ENCODE data around the gene SSX1. TPM values are rescaled to one million over a fixed set of nuclear protein-coding genes. Genes with fewer than 3 reads are reported as not detected.
"Not testable (repeated sequence)": the region's sequence is repeated elsewhere in the genome, so short reads cannot be mapped to it uniquely, and the experiment has no call there.

The SSX1 gene
- total and polyA plus RNA-seq, 2 donors (not counting 1 experiment from before 2014, with no cell fraction given): not detected

DNA sequence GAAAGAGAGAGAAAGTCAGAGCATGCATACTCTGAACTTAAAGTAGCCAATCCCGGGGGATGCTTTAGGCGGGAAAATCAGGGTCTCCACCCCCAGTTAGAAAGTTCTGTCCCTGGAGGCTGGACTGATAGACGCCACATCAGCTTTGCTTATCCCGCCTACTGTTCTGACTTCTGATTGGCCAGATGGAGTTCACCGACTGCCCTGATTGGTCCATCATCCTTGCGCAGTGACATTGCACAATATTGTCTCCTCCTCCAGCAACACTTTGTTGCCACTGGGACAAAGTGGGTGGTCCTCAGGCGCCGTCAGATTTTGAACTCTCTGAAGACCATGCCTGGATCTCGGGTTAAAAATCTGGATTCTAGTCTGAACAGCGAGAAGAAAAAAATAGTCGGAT is 51.0 kb downstream of the SSX1 start:
- peaks cover 7% of the 10 kb centered on the region for H3K27me3 Mint-ChIP-seq
- no peak for ATAC-seq (ENCODE audit: low read depth)
- no peak overlapping the region for H3K4me3 Mint-ChIP-seq
- no peak overlapping the region for H3K27ac ChIP-seq (ENCODE audit: low read length in 2 of 2)
- ChIA-PET CTCF (no interaction called here), POLR2A (no interaction called here)
- H3K27ac Mint-ChIP-seq: no peak overlapping the region
- TF ChIP-seq, protein P1, sequence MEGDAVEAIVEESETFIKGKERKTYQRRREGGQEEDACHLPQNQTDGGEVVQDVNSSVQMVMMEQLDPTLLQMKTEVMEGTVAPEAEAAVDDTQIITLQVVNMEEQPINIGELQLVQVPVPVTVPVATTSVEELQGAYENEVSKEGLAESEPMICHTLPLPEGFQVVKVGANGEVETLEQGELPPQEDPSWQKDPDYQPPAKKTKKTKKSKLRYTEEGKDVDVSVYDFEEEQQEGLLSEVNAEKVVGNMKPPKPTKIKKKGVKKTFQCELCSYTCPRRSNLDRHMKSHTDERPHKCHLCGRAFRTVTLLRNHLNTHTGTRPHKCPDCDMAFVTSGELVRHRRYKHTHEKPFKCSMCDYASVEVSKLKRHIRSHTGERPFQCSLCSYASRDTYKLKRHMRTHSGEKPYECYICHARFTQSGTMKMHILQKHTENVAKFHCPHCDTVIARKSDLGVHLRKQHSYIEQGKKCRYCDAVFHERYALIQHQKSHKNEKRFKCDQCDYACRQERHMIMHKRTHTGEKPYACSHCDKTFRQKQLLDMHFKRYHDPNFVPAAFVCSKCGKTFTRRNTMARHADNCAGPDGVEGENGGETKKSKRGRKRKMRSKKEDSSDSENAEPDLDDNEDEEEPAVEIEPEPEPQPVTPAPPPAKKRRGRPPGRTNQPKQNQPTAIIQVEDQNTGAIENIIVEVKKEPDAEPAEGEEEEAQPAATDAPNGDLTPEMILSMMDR (IDR thresholded peaks at IDR 0.05): no peak
- TF ChIP-seq EZH2 (IDR thresholded peaks at IDR 0.05; ENCODE audit: borderline replicate concordance, insufficient read depth, low read depth, low read length, poor library complexity, severe bottlenecking): no peak
- WGBS (ENCODE audit: insufficient coverage): 88% methylated on average over 6 of the region's 11 CpGs
- no peak for DNase-seq
- no peaks in the 10 kb centered on the region for H3K36me3 ChIP-seq (replicated peaks in 1 of 2; ENCODE audit: control extremely low read depth in 1 of 2, control insufficient read depth in 1 of 2, extremely low read depth in 1 of 2, insufficient read depth in 2 of 2, low read length in 1 of 2)
- no peaks in the 10 kb centered on the region for H3K9me3 ChIP-seq (ENCODE audit: control extremely low read depth in 1 of 3, control insufficient read depth in 2 of 3, insufficient read depth in 1 of 3, low read length in 2 of 3)
- H3K9me3 Mint-ChIP-seq (ENCODE audit: insufficient read depth): no peaks in the 10 kb centered on the region
- no peaks in the 10 kb centered on the region for H3K27me3 ChIP-seq (replicated peaks in 1 of 4; ENCODE audit: control extremely low read depth in 1 of 4, control insufficient read depth in 3 of 4, insufficient read depth in 4 of 4, low read length in 3 of 4)
- H4K20me1 ChIP-seq (ENCODE audit: control insufficient read depth, insufficient read depth, low read length, poor library complexity, severe bottlenecking): no peaks in the 10 kb centered on the region
- no peaks in the 10 kb centered on the region for H3K4me1 Mint-ChIP-seq
- H2AFZ ChIP-seq (ENCODE audit: insufficient read depth, low read depth, low read length, poor library complexity, severe bottlenecking): no peak overlapping the region
- H3K9ac ChIP-seq (ENCODE audit: low read length): no peak overlapping the region
- no peaks in the 10 kb centered on the region for H3K4me1 ChIP-seq (ENCODE audit: control insufficient read depth in 2 of 2, insufficient read depth in 2 of 2, low read length in 2 of 2)
- intact Hi-C loops (cut with micrococcal nuclease): no loop called here
- H3K4me3 ChIP-seq (ENCODE audit: control extremely low read depth in 1 of 5, extremely low read depth in 1 of 5, insufficient read depth in 1 of 5, low read depth in 2 of 5, low read length in 4 of 5): no peak overlapping the region
- H3K79me2 ChIP-seq (ENCODE audit: control insufficient read depth, insufficient read depth, low read length): no peaks in the 10 kb centered on the region
- no peak overlapping the region for H3K4me2 ChIP-seq (replicated peaks; ENCODE audit: low read depth, low read length, poor library complexity, severe bottlenecking)

DNA sequence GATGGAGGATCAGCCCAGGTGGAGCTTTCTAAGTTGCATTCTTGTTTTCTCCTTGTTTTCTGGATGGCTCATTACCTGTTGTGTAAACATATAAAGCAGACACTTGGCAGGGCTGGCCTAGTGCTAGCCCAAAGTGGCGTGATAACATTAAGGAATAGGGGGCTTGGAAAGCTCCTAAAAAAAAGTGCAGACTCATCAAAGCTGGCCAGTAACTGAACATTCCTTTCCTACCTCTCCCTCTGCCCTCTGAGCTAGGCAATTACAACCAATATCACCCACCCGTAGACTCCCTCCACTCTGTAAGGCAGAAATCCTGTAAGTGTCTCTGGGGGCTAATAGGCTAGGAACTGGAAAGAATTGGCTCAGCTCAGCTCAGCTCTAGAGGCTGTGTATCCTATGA is 58.8 kb downstream of the SSX1 start:
- H3K79me2 ChIP-seq (ENCODE audit: control insufficient read depth, insufficient read depth, low read length); ATAC-seq (ENCODE audit: low read depth); H3K27me3 Mint-ChIP-seq; H3K4me1 Mint-ChIP-seq; H3K36me3 ChIP-seq (replicated peaks in 1 of 2; ENCODE audit: control extremely low read depth in 1 of 2, control insufficient read depth in 1 of 2, extremely low read depth in 1 of 2, insufficient read depth in 2 of 2, low read length in 1 of 2); H3K27ac ChIP-seq (ENCODE audit: low read length in 2 of 2); H3K4me3 Mint-ChIP-seq; H3K9ac ChIP-seq (ENCODE audit: low read length); H3K4me1 ChIP-seq (ENCODE audit: control insufficient read depth in 2 of 2, insufficient read depth in 2 of 2, low read length in 2 of 2); H3K27ac Mint-ChIP-seq; H3K4me2 ChIP-seq (replicated peaks; ENCODE audit: low read depth, low read length, poor library complexity, severe bottlenecking); DNase-seq; H3K4me3 ChIP-seq (ENCODE audit: control extremely low read depth in 1 of 5, extremely low read depth in 1 of 5, insufficient read depth in 1 of 5, low read depth in 2 of 5, low read length in 4 of 5); CTCF ChIA-PET; H2AFZ ChIP-seq (ENCODE audit: insufficient read depth, low read depth, low read length, poor library complexity, severe bottlenecking); H4K20me1 ChIP-seq (ENCODE audit: control insufficient read depth, insufficient read depth, low read length, poor library complexity, severe bottlenecking); POLR2A ChIA-PET; H3K9me3 Mint-ChIP-seq (ENCODE audit: insufficient read depth); intact Hi-C loops (cut with micrococcal nuclease); H3K9me3 ChIP-seq (ENCODE audit: control extremely low read depth in 1 of 3, control insufficient read depth in 2 of 3, insufficient read depth in 1 of 3, low read length in 2 of 3); H3K27me3 ChIP-seq (replicated peaks in 1 of 4; ENCODE audit: control extremely low read depth in 1 of 4, control insufficient read depth in 3 of 4, insufficient read depth in 4 of 4, low read length in 3 of 4): not testable (repeated sequence)
- WGBS (ENCODE audit: insufficient coverage): no CpG with 5 or more reads among the region's 2 CpGs

Small RNA genes lying within 50 kb of the gene (small RNA-seq; reads per million reads assigned to genes)
- gene AC245047.3 (ENCODE audit: insufficient read length, low read depth, low replicate concordance): not detected
- not detected for gene AC245047.4 (ENCODE audit: insufficient read length, low read depth, low replicate concordance)
- not detected for gene RNA5SP503 (ENCODE audit: insufficient read length, low read depth, low replicate concordance)

Other genes with a start within 250 kb of the SSX1 start
- not detected in 2 replicates for gene SPACA5, start 248.4 kb upstream of the SSX1 start, total RNA-seq
- not detected in 2 replicates for gene SPACA5, start 248.4 kb upstream of the SSX1 start, polyA plus RNA-seq
- gene ZNF630, start 183.8 kb upstream of the SSX1 start, total RNA-seq: not detected in 2 replicates
- gene ZNF630, start 183.8 kb upstream of the SSX1 start, polyA plus RNA-seq: 2.7 and 2.8 TPM in 2 replicates
- gene SPACA5B, start 124.8 kb upstream of the SSX1 start, total RNA-seq: not detected in 2 replicates
- not detected in 2 replicates for gene SPACA5B, start 124.8 kb upstream of the SSX1 start, polyA plus RNA-seq
- not detected in 2 replicates for gene SSX5, start 58.6 kb upstream of the SSX1 start, total RNA-seq
- gene SSX5, start 58.6 kb upstream of the SSX1 start, polyA plus RNA-seq: not detected in 2 replicates
- not detected in 2 replicates for gene SSX3, start 101.3 kb downstream of the SSX1 start, total RNA-seq
- gene SSX3, start 101.3 kb downstream of the SSX1 start, polyA plus RNA-seq: not detected in 2 replicates
- gene SSX4, start 128.1 kb downstream of the SSX1 start, total RNA-seq: not detected in 2 replicates
- not detected in 2 replicates for gene SSX4, start 128.1 kb downstream of the SSX1 start, polyA plus RNA-seq
- not detected in 2 replicates for gene SSX4B, start 156.6 kb downstream of the SSX1 start, total RNA-seq
- gene SSX4B, start 156.6 kb downstream of the SSX1 start, polyA plus RNA-seq: not detected in 2 replicates
- gene SLC38A5, start 214.9 kb downstream of the SSX1 start, total RNA-seq: 14.8 and 15.1 TPM in 2 replicates
- gene SLC38A5, start 214.9 kb downstream of the SSX1 start, polyA plus RNA-seq: 21.6 and 23.2 TPM in 2 replicates
- 36.6 and 37.7 TPM in 2 replicates for gene FTSJ1, start 220.8 kb downstream of the SSX1 start, total RNA-seq
- 55.8 and 64.4 TPM in 2 replicates for gene FTSJ1, start 220.8 kb downstream of the SSX1 start, polyA plus RNA-seq